DLD1 (cell line): ENCODE results near the gene FREM2.

Experiments used
- in situ Hi-C: cut with HindIII; loops from 2 replicates; pipeline ENCODE4 v1.10.0; 2017; ENCODE audit warnings: low sequenced_read_pairs

The FREM2 gene

DNA sequence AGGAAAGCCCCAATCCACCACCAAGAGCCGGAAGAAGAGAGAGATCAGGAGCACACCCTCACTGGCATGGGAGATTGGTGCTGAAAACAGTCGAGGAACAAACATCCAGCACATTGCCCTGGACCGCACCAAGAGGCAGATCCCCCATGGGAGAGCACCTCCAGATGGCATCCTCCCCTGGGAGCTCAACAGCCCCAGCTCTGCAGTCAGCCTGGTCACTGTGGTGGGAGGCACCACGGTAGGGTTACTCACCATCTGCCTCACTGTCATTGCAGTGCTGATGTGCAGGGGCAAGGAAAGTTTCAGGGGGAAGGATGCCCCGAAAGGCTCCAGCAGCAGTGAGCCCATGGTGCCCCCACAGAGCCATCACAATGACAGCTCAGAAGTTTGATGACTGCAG lies 193.5 kb downstream of the FREM2 start:
- in situ Hi-C loops = no loop called here

GRCh38 chr13:38883783-38884182 lies 196.9 kb downstream of the FREM2 start:
- in situ Hi-C loops = no loop called here

DNA sequence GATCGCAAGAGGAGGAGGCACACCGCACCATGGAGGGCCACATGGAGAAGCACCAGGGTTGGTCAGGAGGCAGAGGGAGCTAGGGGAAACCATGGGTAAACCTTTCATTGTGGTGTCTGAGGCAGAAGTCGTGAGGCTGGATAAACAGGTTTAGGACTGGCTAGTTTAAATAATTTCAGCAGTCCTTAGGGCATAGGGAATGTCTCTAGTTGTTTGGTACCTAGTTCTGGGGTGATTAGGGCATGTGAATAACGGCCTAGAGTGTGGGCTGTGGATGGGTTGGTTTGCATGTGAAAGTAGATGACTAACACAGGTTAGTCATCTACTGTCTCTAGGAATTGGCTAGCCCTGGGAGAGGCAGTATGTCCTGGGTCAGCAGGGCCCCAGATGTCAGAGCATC lies 201.4 kb downstream of the FREM2 start:
- in situ Hi-C loops = no loop called here

DNA sequence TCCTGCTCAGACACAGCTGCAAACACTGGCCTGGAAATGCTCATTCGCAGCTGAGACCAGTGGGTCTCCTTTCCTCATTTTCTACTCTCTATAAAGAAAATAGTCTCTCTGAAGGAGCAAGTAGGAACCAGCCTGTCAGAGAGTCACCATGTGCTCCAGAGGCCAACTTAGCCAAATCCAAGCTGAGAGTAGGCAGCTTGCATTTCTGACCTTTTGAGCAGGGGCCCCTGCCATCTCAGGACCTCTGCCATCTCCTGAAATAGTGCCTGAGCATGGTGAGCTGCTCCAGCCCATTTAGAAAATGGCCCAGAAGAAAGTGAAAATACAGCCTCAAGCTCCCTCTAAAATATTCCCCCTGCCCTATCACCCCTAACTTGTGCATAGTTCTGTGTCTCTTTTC lies 208.2 kb downstream of the FREM2 start:
- in situ Hi-C loops = no loop called here

DNA sequence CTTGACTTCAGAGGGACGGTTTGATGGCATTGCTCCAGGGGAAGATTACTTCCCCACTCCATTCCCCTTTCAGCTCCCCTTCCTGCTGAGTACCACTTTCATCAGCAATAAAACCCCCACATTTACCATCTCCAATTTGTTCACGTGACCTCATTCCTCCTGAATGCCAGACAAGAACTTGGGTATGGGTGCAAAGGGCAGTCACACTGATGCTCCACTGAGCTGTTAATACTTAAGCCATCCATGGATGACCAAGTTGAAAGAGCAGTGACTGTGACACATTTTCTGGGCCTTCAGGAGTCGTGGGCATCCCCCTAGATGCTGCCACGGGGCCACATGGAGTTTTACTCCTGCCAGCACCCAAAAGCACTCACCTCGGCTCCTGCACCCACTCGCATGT lies 210.6 kb downstream of the FREM2 start:
- in situ Hi-C loops = no loop called here

GRCh38 chr13:38898481-38898880 lies 211.6 kb downstream of the FREM2 start:
- in situ Hi-C loops = no loop called here

DNA sequence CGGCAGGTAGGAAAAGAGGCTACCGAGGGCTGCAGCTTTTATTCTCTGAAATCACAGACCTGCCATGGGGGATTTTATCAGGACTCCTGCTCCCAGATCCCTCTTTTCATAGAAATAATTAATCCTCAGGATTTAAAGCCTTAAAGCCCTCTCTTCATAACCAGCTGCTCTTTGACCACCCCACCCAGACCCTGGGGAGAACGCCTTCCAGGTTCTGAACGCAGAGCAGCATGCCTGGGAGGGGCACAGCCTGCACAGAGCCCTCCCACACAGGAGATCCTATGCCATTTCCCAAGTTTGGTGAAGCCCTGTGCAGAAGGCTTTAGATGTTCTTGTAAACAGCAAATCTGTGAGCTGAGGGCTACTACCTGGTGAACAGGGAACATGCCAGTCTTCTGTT lies 212.7 kb downstream of the FREM2 start:
- in situ Hi-C loops = no loop called here

DNA sequence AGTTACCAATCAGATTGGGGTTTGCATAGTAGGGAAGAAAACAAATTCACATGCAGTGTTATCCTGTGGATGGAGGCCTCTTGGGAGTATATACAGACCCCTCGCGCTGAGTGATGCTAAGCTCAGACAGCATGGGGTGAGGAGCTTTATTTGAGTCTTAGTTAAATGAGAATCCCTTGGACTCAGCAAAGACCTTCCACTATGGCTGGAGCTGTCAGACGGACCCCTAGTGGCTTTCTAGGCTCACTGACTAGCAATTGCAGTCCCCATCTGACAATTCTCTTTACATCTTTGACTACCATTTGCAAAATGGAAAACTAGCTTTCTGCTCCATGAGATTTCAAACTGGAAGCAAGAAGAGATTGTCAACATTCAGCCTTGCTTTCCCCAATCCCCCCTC lies 213.3 kb downstream of the FREM2 start:
- in situ Hi-C loops = no loop called here

DNA sequence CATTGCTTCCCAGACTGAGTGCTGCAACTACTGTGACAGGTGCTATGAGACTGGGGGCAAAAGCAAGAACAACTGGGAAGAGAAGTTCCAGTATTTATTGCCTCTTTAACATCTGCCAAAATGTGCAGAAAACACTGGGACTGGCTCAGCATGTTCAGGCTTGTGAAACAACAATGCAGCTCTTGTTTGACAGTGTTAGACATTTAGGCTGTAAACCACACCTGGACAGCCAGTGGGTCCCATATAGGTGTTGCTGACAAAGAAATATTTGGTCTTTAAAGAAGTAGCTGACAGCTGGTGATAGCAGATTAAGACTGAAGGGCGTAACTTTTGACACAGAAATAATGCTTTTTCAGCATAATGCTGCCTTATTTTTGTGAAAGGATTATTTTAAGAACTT lies 215.7 kb downstream of the FREM2 start:
- in situ Hi-C loops = no loop called here

- in situ Hi-C loops = no loop called here
These were observed 218.2 kb downstream of the FREM2 start for GRCh38 chr13:38905081-38905480.

GRCh38 chr13:38905861-38906260 lies 219.0 kb downstream of the FREM2 start:
- in situ Hi-C loops = no loop called here

GRCh38 chr13:38908574-38908973 lies 221.7 kb downstream of the FREM2 start:
- in situ Hi-C loops = no loop called here

DNA sequence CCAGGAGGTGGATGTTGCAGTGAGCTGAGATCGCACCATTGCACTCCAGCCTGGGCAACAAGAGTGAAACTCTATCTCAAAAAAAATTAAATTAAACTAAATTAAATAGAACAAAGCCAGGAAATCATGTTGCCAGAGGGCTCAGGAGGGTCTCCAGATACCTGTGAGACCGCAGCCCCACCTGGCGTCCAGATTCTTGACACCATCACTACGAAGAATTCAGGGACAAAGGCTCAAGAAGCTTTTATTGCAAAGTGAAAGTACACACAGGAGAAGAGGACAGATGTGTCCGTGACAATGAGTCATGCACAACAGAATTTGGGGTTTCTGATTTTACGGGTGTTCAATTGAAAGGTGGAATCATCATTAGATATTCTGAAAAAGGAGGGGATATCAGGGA lies 227.2 kb downstream of the FREM2 start:
- in situ Hi-C loops = no loop called here

DNA sequence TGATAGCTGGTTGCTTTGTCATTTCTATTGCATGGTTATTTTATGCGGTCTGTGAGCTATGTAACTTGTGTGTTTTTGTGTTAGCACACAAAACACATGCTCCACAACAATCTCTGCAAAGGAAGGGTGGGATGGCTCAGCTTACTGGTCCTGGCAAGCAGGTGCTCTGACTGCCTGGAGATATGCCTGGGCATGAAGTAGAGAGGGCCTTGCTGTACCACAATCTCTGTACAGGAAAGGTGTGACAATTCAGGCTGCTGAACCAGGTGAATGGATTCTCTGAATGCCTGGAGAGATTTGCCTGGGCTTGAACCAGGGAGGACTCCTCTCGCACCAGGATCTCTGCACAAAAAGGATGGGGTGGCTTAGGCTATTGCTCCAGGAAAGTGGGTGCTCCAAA lies 234.2 kb downstream of the FREM2 start:
- in situ Hi-C loops = no loop called here

- in situ Hi-C loops = no loop called here
These were observed 235.3 kb downstream of the FREM2 start for GRCh38 chr13:38922170-38922569.

DNA sequence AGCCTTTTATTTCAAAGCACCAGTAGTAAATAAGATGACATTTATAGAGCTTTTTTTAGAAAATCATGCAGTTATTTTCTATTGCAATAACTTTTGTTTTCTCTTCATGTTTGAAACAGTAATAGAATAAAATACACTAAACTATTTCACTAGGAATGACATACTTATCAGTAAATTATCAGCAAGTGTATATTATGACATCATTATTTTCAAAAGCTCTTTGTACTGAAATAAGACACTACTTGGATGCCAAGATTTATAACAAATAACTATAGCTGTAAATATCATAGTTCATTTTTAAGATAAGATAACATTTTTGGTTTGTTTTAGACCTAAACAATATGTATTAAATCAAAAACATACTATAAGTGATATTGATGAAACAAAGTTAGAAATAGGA lies 246.9 kb downstream of the FREM2 start:
- in situ Hi-C loops = no loop called here
